Uterus (tissue), 2 donors: Measurements from ENCODE around the gene TUBB4A.

Source experiments
- POLR2A ChIP-seq, 2 donors: fragments of 450-650 bp; IDR thresholded peaks; one replicate each; pipeline ENCODE4 v1.6.1; 2016; ENCODE audit warnings: antibody characterized with exemption in 2 of 2, mild to moderate bottlenecking in 1 of 2, moderate library complexity in 1 of 2
- TF ChIP-seq, protein P1 (sequence below), 4 experiments: fragments of 200-600 bp in 2 of 4; fragments of 450-650 bp in 2 of 4; sonication (generic) in 2 of 4; IDR thresholded peaks; one replicate each; pipeline ENCODE4 v1.5.1; 2016 to 2019; ENCODE audit warnings: antibody characterized with exemption in 4 of 4, mild to moderate bottlenecking in 2 of 4, moderate library complexity in 1 of 4

DNA sequence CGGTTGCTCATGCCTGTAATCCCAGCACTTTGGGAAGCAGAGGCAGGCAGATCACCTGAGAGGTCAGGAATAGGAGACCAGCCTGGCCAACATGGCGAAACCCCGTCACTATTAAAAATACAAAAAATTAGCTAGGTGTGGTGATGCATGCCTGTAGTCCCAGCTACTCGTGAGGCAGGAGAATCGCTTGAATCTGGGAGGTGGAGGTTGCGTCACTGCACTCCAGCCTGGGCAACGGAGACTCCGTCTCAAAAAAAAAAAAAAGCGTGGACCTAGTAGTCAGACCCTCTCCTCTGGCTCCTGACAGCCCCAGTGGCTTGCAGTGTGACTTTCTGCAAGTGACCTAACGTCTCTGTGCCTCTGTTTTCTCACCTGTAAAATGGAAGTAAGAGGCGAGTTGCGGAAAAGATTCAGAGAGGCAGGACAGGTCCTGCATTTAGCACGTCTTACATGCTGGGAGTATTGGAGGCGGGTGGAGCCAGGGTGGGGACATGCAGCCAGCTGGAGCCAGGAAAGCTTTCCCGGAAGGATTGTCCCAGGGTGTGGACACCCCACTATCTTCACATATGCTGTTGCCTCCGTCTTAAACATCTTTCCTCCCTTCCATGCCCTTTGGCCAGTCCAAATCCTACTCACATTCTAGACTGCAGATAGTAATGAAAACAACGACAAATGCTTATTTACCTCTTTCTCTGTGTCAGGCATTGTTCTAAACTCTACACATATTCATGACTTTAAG lies 2.9 kb downstream of the TUBB4A start:
- TF ChIP-seq, protein P1, sequence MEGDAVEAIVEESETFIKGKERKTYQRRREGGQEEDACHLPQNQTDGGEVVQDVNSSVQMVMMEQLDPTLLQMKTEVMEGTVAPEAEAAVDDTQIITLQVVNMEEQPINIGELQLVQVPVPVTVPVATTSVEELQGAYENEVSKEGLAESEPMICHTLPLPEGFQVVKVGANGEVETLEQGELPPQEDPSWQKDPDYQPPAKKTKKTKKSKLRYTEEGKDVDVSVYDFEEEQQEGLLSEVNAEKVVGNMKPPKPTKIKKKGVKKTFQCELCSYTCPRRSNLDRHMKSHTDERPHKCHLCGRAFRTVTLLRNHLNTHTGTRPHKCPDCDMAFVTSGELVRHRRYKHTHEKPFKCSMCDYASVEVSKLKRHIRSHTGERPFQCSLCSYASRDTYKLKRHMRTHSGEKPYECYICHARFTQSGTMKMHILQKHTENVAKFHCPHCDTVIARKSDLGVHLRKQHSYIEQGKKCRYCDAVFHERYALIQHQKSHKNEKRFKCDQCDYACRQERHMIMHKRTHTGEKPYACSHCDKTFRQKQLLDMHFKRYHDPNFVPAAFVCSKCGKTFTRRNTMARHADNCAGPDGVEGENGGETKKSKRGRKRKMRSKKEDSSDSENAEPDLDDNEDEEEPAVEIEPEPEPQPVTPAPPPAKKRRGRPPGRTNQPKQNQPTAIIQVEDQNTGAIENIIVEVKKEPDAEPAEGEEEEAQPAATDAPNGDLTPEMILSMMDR (IDR thresholded peaks at IDR 0.05): no peak
- no peak for TF ChIP-seq POLR2A (IDR thresholded peaks at IDR 0.05)
